ENCODE data around the gene MYOM1. TPM values are rescaled to one million over a fixed set of nuclear protein-coding genes. Genes with fewer than 3 reads are reported as not detected.

The MYOM1 gene
- polyA plus RNA-seq, 1 experiment = 0.02 TPM

GRCh38 chr18:3157606-3158005 lies 62.2 kb downstream of the MYOM1 start:
- no peak for DNase-seq (ENCODE audit: low read depth, low spot score)
- H3K9me3 ChIP-seq (ENCODE audit: control insufficient read depth, insufficient read depth, low read length) = no peaks in the 10 kb centered on the region
- H3K27ac ChIP-seq (ENCODE audit: low read depth, low read length) = no peak overlapping the region
- ChIA-PET POLR2A (no interaction called here), CTCF (no interaction called here)
- H3K27me3 ChIP-seq (ENCODE audit: control insufficient read depth, insufficient read depth, low read length) = peaks cover 3% of the 10 kb centered on the region
- no peak for TF ChIP-seq CTCF (IDR thresholded peaks at IDR 0.05; ENCODE audit: low read depth, low read length)
- no peak overlapping the region for H3K4me3 ChIP-seq (ENCODE audit: low read depth, low read length)

- Histone ChIP-seq H3K4me3 (ENCODE audit: low read depth, low read length) (no peak overlapping the region), H3K9me3 (ENCODE audit: control insufficient read depth, insufficient read depth, low read length) (no peaks in the 10 kb centered on the region), H3K27ac (ENCODE audit: low read depth, low read length) (no peak overlapping the region), H3K27me3 (ENCODE audit: control insufficient read depth, insufficient read depth, low read length) (peaks cover 4% of the 10 kb centered on the region)
- CTCF ChIA-PET = interaction anchor here (0.9 kb wide), 1 partner anchor 28 kb away, joined by 3 read pairs; no protein-coding TSS in a partner anchor
- TF ChIP-seq CTCF (IDR thresholded peaks at IDR 0.05; ENCODE audit: low read depth, low read length) = no peak
- POLR2A ChIA-PET = no interaction called here
- DNase-seq (ENCODE audit: low read depth, low spot score) = no peak
Measured at GRCh38 chr18:3157086-3157485, 62.7 kb downstream of the MYOM1 start.

- ChIA-PET POLR2A (no interaction called here), CTCF (interaction anchor here (0.9 to 1.5 kb wide), 2 partner anchors 27 to 90 kb away, joined by 3 to 4 read pairs; no protein-coding TSS in a partner anchor)
- peaks cover 6% of the 10 kb centered on the region for H3K27me3 ChIP-seq (ENCODE audit: control insufficient read depth, insufficient read depth, low read length)
- H3K9me3 ChIP-seq (ENCODE audit: control insufficient read depth, insufficient read depth, low read length) = no peaks in the 10 kb centered on the region
- no peak for DNase-seq (ENCODE audit: low read depth, low spot score)
- H3K4me3 ChIP-seq (ENCODE audit: low read depth, low read length) = no peak overlapping the region
- TF ChIP-seq CTCF (IDR thresholded peaks at IDR 0.05; ENCODE audit: low read depth, low read length) = no peak
- no peak overlapping the region for H3K27ac ChIP-seq (ENCODE audit: low read depth, low read length)
Measured at GRCh38 chr18:3156325-3156640, 63.5 kb downstream of the MYOM1 start.

- H3K9me3 ChIP-seq (ENCODE audit: control insufficient read depth, insufficient read depth, low read length) = no peaks in the 10 kb centered on the region
- no peak for TF ChIP-seq CTCF (IDR thresholded peaks at IDR 0.05; ENCODE audit: low read depth, low read length)
- H3K27ac ChIP-seq (ENCODE audit: low read depth, low read length) = no peak overlapping the region
- H3K27me3 ChIP-seq (ENCODE audit: control insufficient read depth, insufficient read depth, low read length) = peaks cover 3% of the 10 kb centered on the region
- CTCF ChIA-PET = interaction anchor here (1.2 kb wide), 1 partner anchor 25 kb away, joined by 3 read pairs; no protein-coding TSS in a partner anchor
- no peak for DNase-seq (ENCODE audit: low read depth, low spot score)
- no peak overlapping the region for H3K4me3 ChIP-seq (ENCODE audit: low read depth, low read length)
- POLR2A ChIA-PET = no interaction called here
Measured at GRCh38 chr18:3154214-3154613, 65.6 kb downstream of the MYOM1 start.

GRCh38 chr18:3153107-3153704 lies 66.6 kb downstream of the MYOM1 start:
- Histone ChIP-seq H3K9me3 (ENCODE audit: control insufficient read depth, insufficient read depth, low read length) (no peaks in the 10 kb centered on the region), H3K27me3 (ENCODE audit: control insufficient read depth, insufficient read depth, low read length) (peaks cover 3% of the 10 kb centered on the region), H3K27ac (ENCODE audit: low read depth, low read length) (no peak overlapping the region), H3K4me3 (ENCODE audit: low read depth, low read length) (no peak overlapping the region)
- ChIA-PET POLR2A (no interaction called here), CTCF (interaction anchor here (0.5 to 2.0 kb wide), 6 partner anchors 8 to 514 kb away, joined by 4 to 16 read pairs (median 8); no protein-coding TSS in a partner anchor)
- DNase-seq (ENCODE audit: low read depth, low spot score) = no peak
- TF ChIP-seq CTCF (IDR thresholded peaks at IDR 0.05; ENCODE audit: low read depth, low read length) = no peak

All from AG04450 (cell line).